Inferior parietal cortex (tissue), 1 donor: ENCODE results near the gene COX7A1.
"Not testable (repeated sequence)": the region's sequence is repeated elsewhere in the genome, so short reads cannot be mapped to it uniquely, and the experiment has no call there.

ENCODE experiments used
- DNase-seq: peaks from one replicate; pipeline ENCODE4 v3.0.0-alpha.2; 2016; ENCODE audit errors: extremely low spot score

Gene COX7A1

GRCh38 chr19:36152352-36153091, at the start of gene COX7A1:
Gene COX7A1, minus strand, starts transcription at chr19:36152447. Its CDS starts 40 bp downstream, at chr19:36152407.
- DNase-seq: no peak

DNA sequence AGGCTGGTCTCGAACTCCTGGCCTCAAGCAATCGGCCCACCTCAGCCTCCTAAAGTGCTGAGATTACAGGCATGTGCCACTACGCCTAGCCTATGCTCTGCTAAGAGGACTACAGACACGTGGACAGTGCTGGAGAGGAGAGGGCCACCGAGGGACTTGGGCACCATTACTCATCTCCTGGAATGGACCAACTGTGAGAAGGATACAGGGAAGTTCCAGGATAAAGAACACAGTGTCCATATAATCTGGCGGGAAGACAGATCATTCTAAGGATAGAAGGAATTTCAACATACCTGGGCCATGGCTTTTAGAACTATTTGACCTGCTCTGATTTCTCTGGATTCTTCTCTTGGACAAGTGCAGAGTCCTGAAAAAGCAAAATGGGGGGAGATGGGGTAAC, 49.4 kb upstream of the COX7A1 start:
- no peak for DNase-seq

- DNase-seq: peak; percentile 82
Measured at GRCh38 chr19:36198119-36198518, 45.9 kb upstream of the COX7A1 start.

DNA sequence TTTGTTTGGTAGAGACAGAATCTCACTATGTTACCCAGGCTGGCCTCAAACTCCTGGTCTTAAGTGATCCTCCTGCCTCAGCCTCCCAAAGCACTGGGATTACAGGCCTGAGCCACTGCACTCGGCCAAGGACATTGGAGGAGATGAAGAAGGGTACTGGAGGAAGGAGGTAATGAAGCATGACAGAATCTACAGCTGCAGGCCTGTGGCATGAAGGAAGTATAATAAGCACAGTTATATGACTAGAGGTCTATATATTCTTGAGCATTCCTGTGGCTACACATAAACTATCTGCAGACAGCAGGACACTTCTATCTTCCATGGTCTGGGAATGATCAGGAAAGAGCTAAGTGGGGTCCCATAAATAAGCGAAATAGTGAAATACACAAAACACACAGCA, 44.0 kb upstream of the COX7A1 start:
- no peak for DNase-seq

DNA sequence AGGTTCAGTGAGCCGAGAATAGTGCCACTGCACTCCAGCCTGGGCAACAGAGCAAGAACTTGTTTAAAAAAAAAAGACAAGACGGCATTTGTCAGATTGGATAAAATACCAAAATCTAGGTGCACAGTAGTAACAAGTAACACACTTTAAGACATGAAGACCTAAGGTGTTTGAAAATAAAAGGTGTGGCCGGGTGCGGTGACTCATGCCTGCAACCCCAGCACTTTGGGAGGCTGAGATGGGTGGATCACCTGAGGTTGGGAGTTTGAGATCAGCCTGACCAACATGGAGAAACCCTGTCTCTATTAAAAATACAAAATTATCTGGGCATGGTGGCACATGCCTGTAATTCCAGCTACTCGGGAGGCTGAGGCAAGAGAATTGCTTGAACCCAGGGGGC, 34.5 kb upstream of the COX7A1 start:
- DNase-seq: not testable (repeated sequence)

DNA sequence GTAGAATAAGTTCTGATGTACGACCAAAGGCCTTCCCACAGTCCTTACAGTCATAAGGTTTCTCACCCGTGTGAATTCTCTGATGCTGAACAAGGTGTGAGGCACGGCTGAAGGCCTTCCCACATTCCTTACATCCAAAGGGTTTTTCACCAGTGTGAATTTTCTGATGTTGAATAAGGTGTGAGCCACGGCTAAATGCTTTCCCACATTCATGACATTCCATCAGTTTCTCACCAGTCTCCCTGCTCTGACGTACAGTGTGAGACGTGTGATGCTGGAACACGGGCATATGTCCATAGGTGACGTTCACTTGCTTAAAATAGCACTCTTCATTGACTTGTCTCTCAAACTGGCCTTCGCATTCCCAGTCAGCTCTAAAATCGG, 31.0 kb upstream of the COX7A1 start:
- no peak for DNase-seq

DNA sequence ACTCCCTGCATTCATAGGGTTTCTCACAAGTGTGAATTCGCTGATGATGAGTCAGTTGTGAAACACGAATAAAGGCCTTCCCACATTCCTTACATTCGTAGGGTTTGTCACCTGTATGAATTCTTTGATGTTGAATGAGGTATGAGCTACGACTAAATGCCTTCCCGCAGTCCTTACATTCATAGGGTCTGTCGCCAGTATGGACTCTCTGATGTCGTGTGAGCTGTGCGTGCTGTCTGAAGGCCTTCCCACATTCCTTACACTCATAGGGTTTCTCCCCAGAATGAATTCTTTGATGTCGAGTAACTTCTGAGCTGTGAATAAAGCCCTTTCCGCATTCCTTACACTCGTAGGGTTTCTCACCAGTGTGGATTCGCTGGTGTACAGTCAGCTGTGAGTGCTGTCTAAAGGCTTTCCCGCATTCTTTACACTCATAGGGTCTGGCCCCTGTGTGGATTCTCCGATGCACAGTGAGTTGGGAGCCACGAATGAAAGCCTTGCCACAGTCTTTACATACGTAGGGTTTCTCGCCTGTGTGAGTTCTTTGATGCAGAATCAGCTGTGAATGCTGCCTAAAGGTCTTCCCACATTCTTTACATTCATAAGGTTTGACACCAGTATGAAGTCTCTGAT, 30.5 kb upstream of the COX7A1 start:
- no peak for DNase-seq

DNA sequence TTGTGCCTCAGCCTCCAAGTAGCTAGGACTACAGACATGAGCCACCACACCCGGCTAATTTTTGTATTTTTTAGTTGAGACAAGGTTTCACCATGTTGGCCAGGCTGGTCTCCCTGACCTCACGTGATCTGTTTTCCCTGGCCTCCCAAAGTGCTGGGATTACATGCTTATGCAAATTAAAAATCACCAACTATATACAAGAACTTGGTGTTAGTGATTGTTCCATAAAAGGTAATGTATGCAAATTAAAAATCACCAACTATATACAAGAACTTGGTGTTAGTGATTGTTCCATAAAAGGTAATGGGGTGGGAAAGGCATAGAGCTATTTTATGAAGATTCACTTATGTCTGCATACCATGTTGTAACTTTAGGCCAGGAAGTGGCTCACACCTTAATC, 26.8 kb upstream of the COX7A1 start:
- DNase-seq: not testable (repeated sequence)

DNA sequence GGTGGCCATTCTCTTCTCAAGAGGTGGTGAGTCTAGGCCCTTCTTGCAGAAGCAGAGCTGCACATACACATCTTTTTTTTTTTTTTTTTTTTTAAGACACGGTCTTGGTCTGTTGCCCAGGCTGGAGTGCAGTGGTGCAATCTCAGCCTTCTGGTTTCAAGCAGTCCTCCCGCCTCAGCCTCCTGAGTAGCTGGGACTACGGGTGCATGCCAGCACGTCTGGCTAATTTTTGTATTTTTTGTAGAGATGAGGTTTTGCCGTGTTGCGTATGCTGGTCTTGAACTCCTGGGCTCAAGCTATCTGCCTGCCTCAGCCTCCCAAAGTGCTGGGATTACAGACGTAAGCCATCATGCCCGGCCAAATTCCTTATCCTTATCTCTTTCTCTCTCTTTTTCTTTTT, 21.6 kb upstream of the COX7A1 start:
- DNase-seq: not testable (repeated sequence)

GRCh38 chr19:36172852-36173251, 20.6 kb upstream of the COX7A1 start:
- DNase-seq: no peak

DNA sequence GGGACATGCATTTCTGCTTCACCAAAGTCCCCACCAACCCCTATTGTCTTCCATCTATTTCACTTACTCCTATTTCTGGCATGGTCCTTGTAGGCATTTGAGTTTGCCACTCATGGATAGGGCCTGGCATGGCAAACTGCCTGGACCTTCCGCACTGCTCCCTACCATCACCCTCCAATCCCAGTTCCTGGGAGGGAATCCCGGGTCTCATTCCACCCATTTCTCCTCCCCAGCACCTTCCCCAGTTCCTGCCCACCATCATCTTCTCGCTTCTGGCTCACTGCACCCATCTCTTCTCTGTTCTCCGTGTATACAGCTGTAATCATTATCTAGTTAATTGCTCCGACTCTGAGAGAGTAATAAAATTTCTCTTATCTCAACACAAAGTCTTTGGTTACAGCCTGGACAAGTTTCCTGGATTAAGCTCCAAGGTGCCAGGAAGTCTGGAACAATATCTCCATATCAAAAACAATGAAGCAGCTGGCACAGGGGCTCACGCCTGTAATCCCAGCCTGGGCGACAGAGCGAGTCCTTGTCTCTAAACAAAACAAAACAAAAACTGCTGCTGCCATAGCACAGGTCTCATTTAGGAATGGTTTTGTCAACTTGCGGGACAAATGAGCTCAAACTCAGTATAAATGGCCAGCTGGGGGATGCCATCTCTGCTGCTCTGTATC, 17.0 kb upstream of the COX7A1 start:
- DNase-seq: no peak

GRCh38 chr19:36163813-36164212, 11.6 kb upstream of the COX7A1 start:
- no peak for DNase-seq

DNA sequence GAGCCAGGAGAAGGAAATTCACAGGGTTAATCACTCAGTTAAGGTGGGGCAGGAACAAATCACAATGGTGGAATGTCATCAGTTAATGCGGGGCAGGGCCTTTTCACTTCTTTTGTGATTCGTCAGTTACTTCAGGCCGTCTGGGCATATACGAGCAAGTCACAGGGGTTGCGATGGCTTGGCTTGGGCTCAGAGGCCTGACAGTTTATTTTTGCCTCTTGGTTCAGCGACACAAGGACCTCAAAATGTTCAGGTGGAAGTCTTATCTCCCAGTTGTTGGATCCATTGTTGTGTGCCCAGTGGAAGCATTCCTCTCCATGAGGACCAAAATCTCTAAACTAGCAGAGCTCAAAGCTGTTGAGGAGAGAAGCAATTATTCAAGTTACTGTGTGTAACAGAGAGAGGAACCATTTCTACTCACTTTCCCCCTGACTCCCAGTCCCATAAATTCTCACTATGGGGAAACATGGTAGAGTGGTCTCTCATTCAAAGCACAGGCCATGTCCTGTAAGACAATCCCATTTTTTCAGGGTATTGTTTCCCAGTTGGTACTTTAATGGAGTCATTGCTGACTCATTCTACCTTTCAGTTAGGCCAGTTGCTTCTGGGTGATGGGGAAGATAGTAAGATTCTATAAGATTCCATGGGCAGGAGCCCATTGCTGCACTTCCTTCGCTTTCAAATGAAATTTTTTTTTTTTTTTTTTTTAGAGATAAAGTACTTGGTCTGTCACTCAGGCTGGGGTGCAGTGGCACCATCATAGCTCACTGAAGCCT, 8.8 kb upstream of the COX7A1 start:
- no peak for DNase-seq

DNA sequence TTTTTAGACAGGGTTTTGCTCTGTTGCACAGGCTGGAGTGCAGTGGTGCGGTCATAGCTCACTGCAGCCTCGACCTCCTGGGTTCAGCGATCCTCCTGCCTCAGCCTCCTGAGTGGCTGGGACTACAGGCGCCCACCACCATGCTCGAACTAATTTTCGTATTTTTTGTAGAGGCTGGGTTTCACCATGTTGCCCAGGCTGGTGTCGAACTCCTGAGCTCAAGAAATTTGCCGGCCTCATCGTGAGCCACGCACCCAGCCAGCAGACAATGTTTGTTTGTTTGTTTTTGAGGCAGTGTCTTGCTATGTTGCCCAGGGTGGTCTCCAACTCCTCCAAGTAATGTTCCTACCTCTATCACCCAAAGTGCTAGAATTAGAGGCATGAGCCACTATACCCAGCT, 879 bp upstream of the COX7A1 start:
- DNase-seq: no peak

DNA sequence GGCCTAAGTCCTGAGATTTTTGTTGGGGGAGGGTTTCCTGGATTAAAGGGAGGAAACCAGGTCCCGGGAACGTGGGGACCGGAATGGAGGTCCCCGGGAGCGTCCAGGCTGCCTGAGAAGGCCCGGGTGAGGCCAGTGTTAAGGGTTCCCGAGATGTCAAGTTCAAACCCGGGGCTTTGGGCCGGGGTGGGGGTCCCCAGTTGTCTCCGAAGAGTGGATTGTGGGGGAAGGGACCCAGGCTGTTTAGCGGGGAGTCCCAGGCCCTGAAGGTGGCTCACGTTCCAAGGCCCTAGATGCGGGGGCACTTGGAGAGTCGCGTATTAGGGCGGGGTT, 262 bp downstream of the COX7A1 start:
- DNase-seq: no peak

- DNase-seq: no peak
Measured at GRCh38 chr19:36151144-36152018, 866 bp downstream of the COX7A1 start.

GRCh38 chr19:36150586-36150985, 1.7 kb downstream of the COX7A1 start:
- DNase-seq: no peak

DNA sequence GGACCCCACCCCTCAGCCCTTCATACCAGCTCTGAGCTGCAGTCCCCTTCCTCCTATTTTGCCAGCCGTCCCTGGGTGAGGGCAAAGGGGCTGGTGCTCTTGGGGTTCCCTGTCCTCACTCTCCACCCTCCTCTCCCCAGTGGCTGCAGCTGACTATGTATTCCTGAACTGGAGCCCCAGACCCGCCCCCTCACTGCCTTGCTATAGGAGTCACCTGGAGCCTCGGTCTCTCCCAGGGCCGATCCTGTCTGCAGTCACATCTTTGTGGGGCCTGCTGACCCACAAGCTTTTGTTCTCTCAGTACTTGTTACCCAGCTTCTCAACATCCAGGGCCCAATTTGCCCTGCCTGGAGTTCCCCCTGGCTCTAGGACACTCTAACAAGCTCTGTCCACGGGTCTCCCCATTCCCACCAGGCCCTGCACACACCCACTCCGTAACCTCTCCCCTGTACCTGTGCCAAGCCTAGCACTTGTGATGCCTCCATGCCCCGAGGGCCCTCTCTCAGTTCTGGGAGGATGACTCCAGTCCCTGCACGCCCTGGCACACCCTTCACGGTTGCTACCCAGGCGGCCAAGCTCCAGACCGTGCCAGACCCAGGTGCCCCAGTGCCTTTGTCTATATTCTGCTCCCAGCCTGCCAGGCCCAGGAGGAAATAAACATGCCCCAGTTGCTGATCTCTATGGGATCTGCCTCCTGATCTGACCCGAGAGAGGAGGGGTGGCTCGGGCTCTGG, 2.4 kb downstream of the COX7A1 start:
- no peak for DNase-seq

- no peak for DNase-seq
Measured at GRCh38 chr19:36144624-36145023, 7.6 kb downstream of the COX7A1 start.

DNA sequence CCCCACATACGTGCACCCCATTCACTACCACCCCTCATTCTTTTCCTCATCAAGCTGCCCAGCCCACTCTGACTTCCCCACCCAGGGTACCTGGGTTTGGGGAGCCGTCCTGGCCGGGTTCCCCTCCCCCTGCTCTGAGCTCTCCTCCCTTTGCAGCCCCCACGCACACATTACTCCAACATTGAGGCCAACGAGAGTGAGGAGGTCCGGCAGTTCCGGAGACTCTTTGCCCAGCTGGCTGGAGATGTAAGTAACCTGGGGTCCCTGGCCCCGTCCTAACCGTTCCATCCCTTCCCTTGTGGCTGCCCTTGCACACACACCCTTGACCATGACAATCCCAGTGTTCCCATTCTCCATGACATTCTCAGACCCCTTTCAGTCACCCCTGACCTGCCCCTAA, 9.8 kb downstream of the COX7A1 start:
- DNase-seq: no peak

DNA sequence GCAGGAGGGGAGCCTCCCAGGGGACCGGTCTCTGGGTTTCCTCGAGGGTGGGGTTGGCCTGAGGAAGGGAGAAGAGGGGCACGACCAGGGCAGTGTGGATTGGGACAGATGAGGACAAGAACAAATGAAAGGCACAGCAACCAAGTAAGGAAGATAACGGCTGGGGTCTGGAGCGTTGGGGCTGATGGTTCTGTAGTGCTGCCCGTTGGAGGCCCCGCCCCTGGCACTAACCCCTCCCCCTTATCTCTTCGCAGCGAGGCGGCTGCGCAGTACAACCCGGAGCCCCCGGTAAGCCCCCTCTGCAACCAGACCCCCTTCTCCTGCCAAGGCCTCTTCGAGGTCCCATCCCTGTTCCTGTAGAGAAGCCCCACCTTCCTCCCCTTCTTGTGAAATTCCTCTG, 10.2 kb downstream of the COX7A1 start:
- no peak for DNase-seq
